M059J (cell line): ENCODE data around the gene PAPOLG. TPM values are rescaled to one million over a fixed set of nuclear protein-coding genes. Genes with fewer than 3 reads are reported as not detected.
"Not testable (repeated sequence)": the region's sequence is repeated elsewhere in the genome, so short reads cannot be mapped to it uniquely, and the experiment has no call there.

ENCODE experiments used
- DNase-seq: peaks from one replicate; pipeline ENCODE4 v3.0.0-alpha.2; 2012; ENCODE audit warnings: low read depth
- total RNA-seq: library from RNA; depleted of rRNA; stranded (reverse); fragments of >200 nt; shearing (Covaris generic); gene quantifications from 2 replicates; pipeline ENCODE4 v1.2.3, GENCODE V29; 2014; rRNA removed

Gene PAPOLG
- total RNA-seq, 1 experiment from 2014 or later, result 15.2 TPM

DNA sequence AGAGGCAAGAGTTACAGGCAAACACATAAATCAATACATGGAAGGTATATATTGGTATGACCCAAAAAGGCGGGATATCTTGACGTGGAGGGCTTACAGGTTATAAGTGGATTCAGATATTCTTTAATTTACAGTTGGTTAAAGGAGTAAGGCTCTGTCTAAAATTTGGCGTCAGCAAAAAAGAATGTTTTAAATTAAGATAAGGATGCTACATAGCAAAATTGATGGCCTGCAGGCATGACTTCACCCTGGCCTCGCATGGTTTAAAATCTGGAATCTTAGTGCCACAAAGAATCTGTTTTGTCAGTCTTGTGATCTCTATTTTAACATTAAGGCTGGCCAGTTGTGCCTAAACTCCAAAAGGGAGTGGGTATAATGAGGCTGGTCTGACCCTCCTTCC, 66.9 kb downstream of the PAPOLG start:
- DNase-seq, result no peak

DNA sequence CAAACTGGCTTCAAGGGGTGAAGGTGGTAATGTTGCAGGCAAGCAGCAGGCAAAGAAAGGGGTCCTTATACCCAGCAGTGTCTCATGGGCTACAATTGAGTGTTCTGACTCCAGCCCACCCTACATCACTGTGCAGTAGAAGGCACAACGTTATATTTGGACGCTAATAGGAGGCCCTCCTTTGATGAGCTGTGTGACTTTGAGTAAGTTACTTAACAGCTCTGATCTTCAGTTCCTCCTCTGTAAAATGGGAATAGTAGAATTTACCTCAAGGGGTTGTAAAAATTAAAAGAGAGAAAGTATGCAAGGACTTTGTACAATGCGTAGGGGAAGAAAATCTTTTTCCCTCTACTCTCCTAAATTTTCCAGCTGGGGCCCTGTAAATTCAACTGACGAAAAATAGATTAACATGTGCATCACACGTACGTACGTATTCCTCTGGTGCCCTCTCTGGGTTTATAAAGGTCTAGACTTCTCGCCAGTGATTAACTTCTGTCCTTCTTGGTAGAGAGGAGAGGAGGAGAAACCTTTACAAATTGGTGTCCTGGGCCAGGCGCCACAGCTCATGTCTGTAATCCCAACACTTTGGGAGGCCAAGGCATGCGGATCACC, 67.7 kb downstream of the PAPOLG start:
- no peak for DNase-seq

DNA sequence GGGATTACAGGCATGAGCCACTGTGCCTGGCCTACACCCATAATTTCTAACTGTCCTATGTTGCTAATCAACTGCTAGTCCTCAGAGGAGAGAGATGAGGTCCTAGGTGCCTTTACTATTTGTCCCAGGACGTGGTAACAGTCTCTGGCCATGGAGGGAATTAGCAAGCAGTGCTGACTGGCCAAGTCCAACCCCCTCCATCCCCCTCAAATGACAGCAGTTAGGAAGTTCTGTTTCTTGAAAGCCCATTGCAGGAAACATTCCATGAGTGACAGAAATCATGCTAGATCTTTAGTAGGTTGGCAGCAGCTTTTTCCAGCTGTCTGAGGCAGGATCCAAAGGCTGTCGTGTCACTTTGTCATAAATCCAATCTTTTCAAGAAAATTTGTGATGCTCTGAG, 69.6 kb downstream of the PAPOLG start:
- no peak for DNase-seq

DNA sequence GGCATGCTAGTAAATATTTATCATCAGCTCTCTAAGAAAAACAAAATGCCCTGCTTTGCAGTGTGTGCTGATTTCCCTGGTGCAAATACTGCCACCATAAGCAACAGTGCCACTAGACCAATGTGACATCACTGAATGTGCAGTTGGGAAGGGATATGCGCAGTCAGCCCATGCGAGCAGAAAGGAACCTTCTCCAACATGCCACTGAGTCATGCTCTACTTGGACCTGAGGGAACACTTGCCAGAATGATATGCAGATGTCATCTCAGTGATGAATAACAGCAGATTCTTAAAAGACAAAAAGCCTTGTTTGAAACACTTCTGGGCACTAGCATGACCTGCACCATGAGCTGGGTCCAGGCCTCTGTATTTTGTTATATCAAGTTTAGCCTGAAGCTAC, 70.0 kb downstream of the PAPOLG start:
- no peak for DNase-seq

DNA sequence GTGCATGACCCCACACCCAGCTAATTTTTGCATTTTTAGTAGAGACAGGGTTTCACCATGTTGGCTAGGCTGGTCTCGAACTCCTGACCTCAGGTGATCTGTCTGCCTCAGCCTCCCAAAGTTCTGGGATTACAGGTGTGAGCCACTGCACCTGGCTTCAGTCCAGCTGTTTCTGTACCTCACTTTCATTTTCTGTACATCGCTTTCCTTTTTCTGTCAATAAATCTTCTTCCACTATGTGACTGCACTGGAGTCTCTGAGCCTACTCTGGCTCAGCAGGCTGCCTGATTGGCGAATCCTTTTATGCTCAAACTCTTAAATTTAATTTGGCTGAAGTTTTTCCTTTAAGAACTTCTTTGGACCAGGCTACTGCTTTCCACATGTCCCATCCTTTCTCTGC, 70.8 kb downstream of the PAPOLG start:
- not testable (repeated sequence) for DNase-seq

DNA sequence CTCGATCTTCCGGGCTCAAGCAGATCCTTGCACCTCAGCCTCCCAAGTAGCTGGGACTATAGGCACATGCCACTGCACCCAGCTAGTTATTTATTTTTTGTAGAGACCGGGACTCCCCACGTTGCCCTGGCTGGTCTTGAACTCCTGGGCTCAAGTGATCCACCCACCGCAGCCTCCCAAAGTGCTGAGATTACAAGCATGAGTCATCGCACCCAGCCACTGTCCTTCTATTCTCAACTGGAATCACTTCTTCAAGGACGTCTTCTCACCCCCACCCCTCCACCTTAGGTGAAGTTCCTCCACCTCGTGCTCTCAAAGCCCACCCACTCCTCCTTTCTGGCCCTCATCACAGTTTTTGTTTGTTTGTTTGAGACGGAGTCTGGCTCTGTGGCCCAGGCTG, 71.3 kb downstream of the PAPOLG start:
- no peak for DNase-seq

DNA sequence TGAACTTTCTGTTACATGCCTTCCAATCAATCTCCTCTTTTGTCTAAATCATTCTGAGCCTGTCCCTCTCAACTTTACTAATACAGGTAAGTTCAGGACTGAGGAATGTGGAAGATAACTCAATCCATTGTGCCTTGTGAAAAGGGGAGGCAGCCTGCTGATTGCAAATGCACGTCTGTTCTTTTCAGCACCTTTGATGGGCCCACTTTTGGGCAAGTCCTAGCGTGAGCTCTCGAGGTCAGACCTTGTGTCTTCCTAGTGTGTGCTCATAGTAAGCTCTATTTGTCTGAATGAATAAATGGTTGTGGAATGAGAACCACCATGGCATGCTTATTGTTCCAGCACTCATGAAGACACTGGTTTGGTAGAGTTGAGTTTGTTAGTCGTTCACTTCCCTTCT, 74.9 kb downstream of the PAPOLG start:
- no peak for DNase-seq

DNA sequence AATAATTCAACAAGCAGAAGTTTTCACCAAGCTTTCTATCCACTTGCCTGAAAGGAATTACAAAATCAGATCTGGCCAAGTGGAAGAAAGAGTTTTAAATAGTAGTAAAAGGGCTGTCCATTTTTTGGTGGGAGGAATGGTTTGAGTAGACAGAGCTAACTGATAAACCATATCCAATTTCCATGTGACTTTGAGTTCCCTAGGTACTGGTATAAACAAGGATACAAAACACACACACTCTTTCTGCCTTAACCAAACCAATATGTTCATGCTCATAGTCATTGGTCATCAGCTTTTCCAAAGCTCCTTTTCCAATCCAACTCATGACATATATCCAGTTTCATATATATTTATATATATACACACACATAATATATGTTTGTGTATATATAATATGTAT, 75.9 kb downstream of the PAPOLG start:
- no peak for DNase-seq

DNA sequence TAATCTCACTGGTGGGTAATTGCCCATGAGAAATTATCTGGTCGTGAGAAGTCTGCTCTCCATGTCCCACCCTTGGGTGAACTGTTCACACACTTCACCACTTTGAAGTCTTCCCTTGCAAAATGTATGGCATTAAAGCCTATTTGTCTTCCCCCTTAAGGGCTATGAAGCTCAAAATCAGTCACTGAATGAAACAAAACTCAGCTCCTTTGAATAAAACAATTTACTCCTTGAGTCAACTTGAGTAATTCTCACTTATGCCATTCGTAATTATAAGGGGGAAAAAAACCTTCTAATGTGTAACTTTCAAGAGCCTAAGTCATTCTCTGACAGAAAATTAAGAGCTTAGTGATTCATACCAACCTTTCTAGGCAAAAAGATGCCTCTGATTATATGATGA, 76.6 kb downstream of the PAPOLG start:
- DNase-seq, result no peak

DNA sequence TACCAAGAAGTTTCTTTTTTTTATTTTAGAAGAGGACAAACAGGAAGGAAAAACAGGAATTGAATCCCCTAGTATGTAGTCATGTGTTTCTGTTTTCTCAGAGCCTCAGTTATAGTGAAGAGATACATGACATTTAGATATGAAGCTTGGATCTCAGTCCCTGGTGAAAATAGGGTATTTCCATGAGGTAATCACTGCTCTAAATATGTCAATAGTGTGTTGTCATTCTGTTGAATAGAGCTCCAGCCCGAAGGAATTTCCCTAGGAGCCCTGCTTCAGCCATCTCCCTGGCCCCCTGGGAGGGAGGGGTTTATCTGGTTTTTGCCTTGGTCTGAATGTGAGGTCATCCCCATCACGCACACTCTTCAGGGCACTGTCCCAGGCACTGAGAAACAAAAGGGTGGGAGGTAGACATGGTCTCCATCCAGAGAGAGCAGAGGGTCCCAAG, 78.2 kb downstream of the PAPOLG start:
- DNase-seq, result no peak

DNA sequence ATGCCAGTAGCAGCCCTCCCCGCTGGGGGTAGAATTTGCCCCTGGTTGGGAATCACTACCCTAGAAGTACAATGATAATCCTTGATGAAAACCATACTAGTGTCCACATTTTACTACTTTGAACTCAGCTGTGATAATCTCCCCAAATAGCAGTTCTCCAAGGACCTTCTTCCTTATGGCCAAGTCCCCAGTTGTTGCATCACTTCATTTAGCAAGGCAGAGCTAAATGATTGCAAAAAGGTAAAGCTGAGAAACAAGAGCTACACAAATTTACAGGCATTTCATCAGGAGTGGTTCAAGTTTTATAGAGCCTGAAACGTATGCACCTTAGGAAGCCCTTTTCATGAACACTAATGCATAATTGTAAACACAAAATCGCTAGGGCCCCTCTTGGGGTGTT, 80.4 kb downstream of the PAPOLG start:
- DNase-seq, result no peak

DNA sequence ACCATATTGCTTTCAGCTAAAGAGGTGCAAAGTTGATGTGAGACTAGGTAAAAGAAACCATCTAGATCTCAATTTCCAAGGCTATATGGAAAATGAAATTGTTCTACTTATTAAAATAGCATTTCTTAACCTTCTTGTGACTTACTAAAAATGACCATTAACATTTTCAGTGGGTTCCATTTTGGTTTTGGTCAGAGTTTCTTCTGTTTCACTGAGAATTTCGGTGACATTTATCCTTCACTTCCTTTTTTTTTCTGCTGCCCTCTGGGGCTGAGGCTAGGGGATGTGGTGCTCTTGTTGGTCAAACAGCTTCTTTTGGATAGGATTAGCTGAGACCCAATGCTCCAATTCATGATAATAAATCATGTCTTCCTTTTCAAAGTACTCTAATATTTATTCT, 81.1 kb downstream of the PAPOLG start:
- no peak for DNase-seq

DNA sequence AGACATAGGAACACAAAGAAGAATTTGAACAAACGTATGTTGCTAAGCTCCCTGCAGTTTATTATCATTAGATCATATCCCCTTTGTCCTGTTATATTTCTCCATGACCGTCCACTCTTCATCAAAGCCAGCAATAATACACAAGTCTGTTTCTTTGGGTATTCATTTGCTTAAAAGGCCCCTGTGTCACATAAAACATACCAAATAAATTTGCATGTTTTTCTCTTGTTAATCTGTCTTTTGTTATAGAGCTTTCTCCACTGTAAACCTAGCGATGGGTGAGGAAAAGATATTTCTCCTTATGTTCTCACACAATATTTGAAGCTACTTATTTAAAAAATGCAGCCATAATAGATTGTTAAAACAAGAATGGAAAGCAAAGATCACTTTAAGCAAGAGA, 82.4 kb downstream of the PAPOLG start:
- no peak for DNase-seq

DNA sequence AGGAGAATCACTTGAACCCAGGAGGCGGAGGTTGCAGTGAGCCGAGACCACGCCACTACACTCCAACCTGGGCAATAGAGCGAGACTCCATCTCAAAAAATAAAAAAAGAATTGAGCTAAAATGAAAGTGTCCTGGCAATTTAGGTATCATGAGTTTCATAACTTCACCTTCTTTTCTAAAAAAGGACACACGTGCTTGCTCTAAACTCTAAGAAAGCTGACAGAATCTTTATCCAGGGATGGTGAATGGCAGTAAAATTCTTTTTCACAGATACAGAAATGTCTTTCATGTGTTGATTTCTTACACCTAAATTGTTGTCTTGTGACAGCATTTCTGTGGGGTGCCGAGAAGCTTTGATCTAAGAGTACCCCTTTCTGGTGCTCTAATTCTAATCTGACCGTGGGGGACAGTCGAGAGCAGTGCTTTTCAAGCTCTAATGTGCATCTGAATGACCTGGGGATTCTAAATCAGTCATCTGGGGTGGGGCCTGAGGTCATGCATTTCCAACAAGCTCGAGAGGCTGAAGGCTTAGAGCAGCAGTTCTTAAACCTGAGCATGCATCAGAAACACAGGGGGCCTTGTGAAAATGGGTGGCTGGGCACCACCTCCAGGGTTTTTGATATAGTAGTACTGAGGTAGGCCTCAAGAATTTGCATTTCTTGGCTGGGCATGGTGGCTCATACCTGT, 83.2 kb downstream of the PAPOLG start:
- DNase-seq, result no peak

DNA sequence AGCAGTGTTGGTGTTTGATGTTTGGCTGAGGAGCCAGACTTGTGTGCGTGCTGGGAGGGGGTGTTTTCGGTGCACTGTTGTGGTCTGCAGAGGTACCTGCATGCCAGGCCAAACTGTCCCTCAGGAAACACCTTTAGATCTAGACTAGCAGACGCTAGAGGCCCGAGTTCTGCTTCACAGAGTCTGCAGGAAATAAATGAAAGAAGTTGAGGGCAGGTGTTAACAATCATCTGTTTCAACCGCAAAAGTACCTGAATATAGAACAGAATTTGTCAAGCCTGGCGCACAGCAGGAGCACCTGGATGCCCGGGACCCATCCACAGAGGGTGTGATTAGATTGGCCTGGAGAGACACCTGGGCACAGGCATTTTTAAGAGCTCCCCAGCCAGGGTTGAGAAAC, 84.8 kb downstream of the PAPOLG start:
- no peak for DNase-seq

DNA sequence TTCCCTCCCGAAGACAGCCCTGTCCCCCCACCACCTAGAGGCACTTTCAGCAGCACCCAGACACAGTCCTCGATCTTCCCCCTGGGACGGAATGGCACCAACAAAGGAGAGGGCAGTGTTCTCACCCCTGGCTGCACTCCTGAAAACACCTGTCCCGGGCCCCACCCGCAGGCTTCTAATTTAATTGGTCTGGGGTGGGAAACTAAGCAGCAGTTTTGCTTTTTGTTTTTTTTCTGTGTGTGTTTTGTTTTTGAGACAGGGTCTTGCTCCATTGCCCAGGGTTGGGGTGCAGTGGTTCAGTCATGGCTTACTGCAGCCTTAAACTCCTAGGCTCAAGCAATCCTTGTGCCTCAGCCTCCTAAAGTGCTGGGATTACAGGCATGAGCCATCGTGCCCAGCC, 86.9 kb downstream of the PAPOLG start:
- DNase-seq, result no peak

DNA sequence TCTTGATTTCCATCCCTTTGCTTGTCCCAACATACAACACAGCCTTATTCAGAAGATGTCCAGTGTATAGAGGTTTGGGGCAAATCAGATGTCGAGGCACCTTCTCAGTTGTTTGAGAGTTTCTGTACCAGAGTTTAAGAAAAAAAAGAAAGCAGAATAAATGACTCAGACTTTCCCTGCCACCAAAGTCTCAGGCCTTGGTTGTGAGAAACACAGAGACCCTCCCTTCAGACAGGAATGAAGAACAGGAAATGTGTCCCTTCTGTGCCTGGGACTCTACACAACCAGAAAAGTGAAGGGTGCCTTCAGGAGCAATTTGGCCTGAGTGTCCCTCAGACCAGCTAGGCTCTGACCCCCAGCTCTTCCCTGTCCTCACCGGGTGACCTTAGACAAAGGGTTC, 88.0 kb downstream of the PAPOLG start:
- no peak for DNase-seq

DNA sequence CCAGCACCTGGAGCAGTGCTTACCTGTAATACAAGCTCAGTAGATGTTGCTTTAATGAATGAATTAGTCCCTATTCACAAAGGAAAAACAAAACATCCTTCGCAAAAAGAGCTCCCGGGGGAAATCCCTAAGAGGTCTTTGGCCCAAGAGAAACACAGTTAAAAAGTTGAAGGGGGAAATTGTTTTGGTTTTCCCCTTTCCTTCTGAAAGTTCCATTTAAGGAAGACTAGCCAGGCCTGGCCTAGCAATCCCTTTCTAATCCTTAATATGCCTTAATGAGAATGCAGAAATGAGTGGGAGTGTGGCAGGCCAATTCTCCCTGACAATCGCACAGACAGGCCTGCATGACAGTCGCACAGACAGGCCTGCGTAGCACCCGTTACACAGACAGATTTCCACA, 91.8 kb downstream of the PAPOLG start:
- DNase-seq, result no peak

Other genes starting within 250 kb of the PAPOLG start
- under 0.01 TPM in 1 of 2 replicates, not detected in the other for gene BCL11A, start 202.6 kb upstream of the PAPOLG start, total RNA-seq
- gene REL, start 125.3 kb downstream of the PAPOLG start, total RNA-seq, result 1.4 and 3.7 TPM in 2 replicates